Activated CD4-positive, alpha-beta T cell treated with anti-CD3 and anti-CD28 coated beads, Interleukin-2, amount 50 U/mL, for 24 hours (primary cell): ENCODE data around the gene ITIH1.

Source experiments
- DNase-seq, 2 donors: peaks; one replicate each; pipeline ENCODE4 v3.0.0-alpha.2; 2020; ENCODE audit warnings: low read depth in 1 of 2, low spot score in 1 of 2

The ITIH1 gene

GRCh38 chr3:52838561-52839267 lies 61.3 kb downstream of the ITIH1 start:
- DNase-seq, result no peak

- DNase-seq, result no peak
Observed at GRCh38 chr3:52839268-52839575, 61.8 kb downstream of the ITIH1 start.

- no peak for DNase-seq
Observed at GRCh38 chr3:52839892-52840545, 62.6 kb downstream of the ITIH1 start.

- DNase-seq, result no peak
Observed at GRCh38 chr3:52841211-52841980, 64.0 kb downstream of the ITIH1 start.
